IPS-15b (cell line): ENCODE data around the gene NUDT22.
A peak's percentile ranks its signal among the peaks of the same experiment; 100 is the strongest.

Experiments
- H3K27me3 ChIP-seq: one replicate; pipeline ENCODE4 v1.6.1; 2013; ENCODE audit warnings: low read length; ENCODE audit not compliant: control insufficient read depth, insufficient read depth
- H3K36me3 ChIP-seq: one replicate; pipeline ENCODE4 v1.6.1; 2013; ENCODE audit warnings: low read length; ENCODE audit not compliant: control insufficient read depth, insufficient read depth
- H3K4me1 ChIP-seq: one replicate; pipeline ENCODE4 v1.6.1; 2013; ENCODE audit warnings: mild to moderate bottlenecking, low read length; ENCODE audit not compliant: control insufficient read depth, insufficient read depth
- H3K4me3 ChIP-seq: one replicate; pipeline ENCODE4 v1.5.1; 2013; ENCODE audit warnings: low read depth, low read length
- H3K9ac ChIP-seq: one replicate; pipeline ENCODE4 v1.6.1; 2013; ENCODE audit warnings: low read depth, mild to moderate bottlenecking, low read length
- H3K9me3 ChIP-seq: one replicate; pipeline ENCODE4 v1.6.1; 2013; ENCODE audit warnings: mild to moderate bottlenecking, low read length; ENCODE audit not compliant: control insufficient read depth, insufficient read depth

Gene NUDT22

GRCh38 chr11:64223001-64223651 is 2.9 kb upstream of the NUDT22 start:
- Histone ChIP-seq H3K36me3 (peaks cover 11% of the 10 kb centered on the region), H3K9ac (no peak overlapping the region)

GRCh38 chr11:64224151-64224890 is 1.8 kb upstream of the NUDT22 start:
- no peaks in the 10 kb centered on the region for H3K27me3 ChIP-seq
- peaks cover 7% of the 10 kb centered on the region for H3K36me3 ChIP-seq
- H3K4me3 ChIP-seq, result no peak overlapping the region
- no peak overlapping the region for H3K9ac ChIP-seq
- no peaks in the 10 kb centered on the region for H3K9me3 ChIP-seq
- H3K4me1 ChIP-seq, result no peaks in the 10 kb centered on the region

More at GRCh38 chr11:64223001-64223651, 2.9 kb upstream of the NUDT22 start:
- Histone ChIP-seq H3K27me3 (no peaks in the 10 kb centered on the region), H3K4me1 (no peaks in the 10 kb centered on the region), H3K4me3 (no peak overlapping the region), H3K9me3 (no peaks in the 10 kb centered on the region)

- no peaks in the 10 kb centered on the region for H3K9me3 ChIP-seq
- H3K27me3 ChIP-seq, result no peaks in the 10 kb centered on the region
- peak overlapping the region; percentile 83 for H3K9ac ChIP-seq
- peaks cover 7% of the 10 kb centered on the region for H3K36me3 ChIP-seq
- H3K4me1 ChIP-seq, result no peaks in the 10 kb centered on the region
- H3K4me3 ChIP-seq, result peak overlapping the region; percentile 97
Measured at GRCh38 chr11:64224891-64225607, 1.0 kb upstream of the NUDT22 start.

- Histone ChIP-seq H3K27me3 (peaks cover under 1% of the 10 kb centered on the region), H3K4me1 (no peaks in the 10 kb centered on the region), H3K36me3 (peaks cover 7% of the 10 kb centered on the region)
Measured at GRCh38 chr11:64226507-64227051, 505 bp downstream of the NUDT22 start.

GRCh38 chr11:64227405-64227956 is 1.4 kb downstream of the NUDT22 start:
- H3K9me3 ChIP-seq, result no peaks in the 10 kb centered on the region
- no peaks in the 10 kb centered on the region for H3K4me1 ChIP-seq
- no peak overlapping the region for H3K9ac ChIP-seq
- H3K4me3 ChIP-seq, result no peak overlapping the region
- H3K36me3 ChIP-seq, result peaks cover 7% of the 10 kb centered on the region
- peaks cover 3% of the 10 kb centered on the region for H3K27me3 ChIP-seq

More at GRCh38 chr11:64226507-64227051, 505 bp downstream of the NUDT22 start:
- H3K4me3 ChIP-seq, result peak overlapping the region; percentile 97
- no peaks in the 10 kb centered on the region for H3K9me3 ChIP-seq
- peak overlapping the region; percentile 89 for H3K9ac ChIP-seq

GRCh38 chr11:64229090-64229743 is 3.1 kb downstream of the NUDT22 start:
- no peak overlapping the region for H3K9ac ChIP-seq
- H3K9me3 ChIP-seq, result no peaks in the 10 kb centered on the region
- H3K4me1 ChIP-seq, result no peaks in the 10 kb centered on the region
- peaks cover 3% of the 10 kb centered on the region for H3K27me3 ChIP-seq
- peaks cover 4% of the 10 kb centered on the region for H3K36me3 ChIP-seq
- H3K4me3 ChIP-seq, result no peak overlapping the region

- no peaks in the 10 kb centered on the region for H3K36me3 ChIP-seq
- H3K9me3 ChIP-seq, result no peaks in the 10 kb centered on the region
- H3K4me1 ChIP-seq, result no peaks in the 10 kb centered on the region
- H3K9ac ChIP-seq, result no peak overlapping the region
- H3K27me3 ChIP-seq, result peaks cover 3% of the 10 kb centered on the region
- H3K4me3 ChIP-seq, result peak overlapping the region; percentile 53
Measured at GRCh38 chr11:64229744-64230170, 3.7 kb downstream of the NUDT22 start.

- Histone ChIP-seq H3K36me3 (no peaks in the 10 kb centered on the region), H3K9ac (peak within 1 kb of the TSS; percentile 73), H3K4me1 (no peaks in the 10 kb centered on the region), H3K4me3 (peak within 1 kb of the TSS; percentile 79), H3K9me3 (no peaks in the 10 kb centered on the region), H3K27me3 (peaks cover 3% of the 10 kb centered on the region)
Measured at GRCh38 chr11:64230171-64230984, 4.3 kb downstream of the NUDT22 start, which contains the start of gene DNAJC4. Gene DNAJC4, plus strand, starts transcription at chr11:64230548. Its CDS starts 307 bp downstream, at chr11:64230855.

GRCh38 chr11:64230985-64231365 is 4.9 kb downstream of the NUDT22 start:
- H3K27me3 ChIP-seq, result peaks cover 3% of the 10 kb centered on the region
- H3K36me3 ChIP-seq, result peaks cover 5% of the 10 kb centered on the region
- no peaks in the 10 kb centered on the region for H3K9me3 ChIP-seq
- peak overlapping the region; percentile 73 for H3K9ac ChIP-seq
- H3K4me3 ChIP-seq, result peak overlapping the region; percentile 79
- H3K4me1 ChIP-seq, result no peaks in the 10 kb centered on the region

GRCh38 chr11:64231546-64231945 is 5.5 kb downstream of the NUDT22 start:
- Histone ChIP-seq H3K36me3 (peaks cover 5% of the 10 kb centered on the region), H3K27me3 (peaks cover 3% of the 10 kb centered on the region), H3K4me1 (no peaks in the 10 kb centered on the region), H3K9ac (no peak overlapping the region), H3K4me3 (no peak overlapping the region), H3K9me3 (no peaks in the 10 kb centered on the region)
